Measurements from ENCODE around the gene CHRNA9. TPM values are rescaled to one million over a fixed set of nuclear protein-coding genes. Genes with fewer than 3 reads are reported as not detected.
A peak's percentile ranks its signal among the peaks of the same experiment; 100 is the strongest.

Gene CHRNA9
- total RNA-seq, 1 donor from 2014 or later, result not detected

- H3K36me3 Mint-ChIP-seq (ENCODE audit: unreplicated experiment), result no peaks in the 10 kb centered on the region
- no peaks in the 10 kb centered on the region for H3K27me3 Mint-ChIP-seq (ENCODE audit: unreplicated experiment)
- DNase-seq (ENCODE audit: extremely low spot score, unreplicated experiment), result no peak
- peak overlapping the region; percentile 83 for H3K27ac Mint-ChIP-seq (ENCODE audit: unreplicated experiment)
- H3K4me3 Mint-ChIP-seq (ENCODE audit: unreplicated experiment), result peak overlapping the region; percentile 33
- no peaks in the 10 kb centered on the region for H3K9me3 Mint-ChIP-seq (ENCODE audit: unreplicated experiment)
- TF ChIP-seq CTCF (IDR thresholded peaks at IDR 0.05), result no peak
- peaks cover 31% of the 10 kb centered on the region for H3K4me1 Mint-ChIP-seq (ENCODE audit: unreplicated experiment)
Observed at GRCh38 chr4:40321574-40322275, 13.4 kb upstream of the CHRNA9 start.

GRCh38 chr4:40322811-40323210 is 12.3 kb upstream of the CHRNA9 start:
- no peak overlapping the region for H3K27ac Mint-ChIP-seq (ENCODE audit: unreplicated experiment)
- no peak for DNase-seq (ENCODE audit: extremely low spot score, unreplicated experiment)

GRCh38 chr4:40323866-40324265 is 11.3 kb upstream of the CHRNA9 start:
- Mint-ChIP-seq H3K4me1 (ENCODE audit: unreplicated experiment) (peaks cover 18% of the 10 kb centered on the region), H3K36me3 (ENCODE audit: unreplicated experiment) (no peaks in the 10 kb centered on the region), H3K4me3 (ENCODE audit: unreplicated experiment) (no peak overlapping the region), H3K9me3 (ENCODE audit: unreplicated experiment) (no peaks in the 10 kb centered on the region), H3K27me3 (ENCODE audit: unreplicated experiment) (no peaks in the 10 kb centered on the region), H3K27ac (ENCODE audit: unreplicated experiment) (no peak overlapping the region)
- TF ChIP-seq CTCF (IDR thresholded peaks at IDR 0.05), result no peak
- DNase-seq (ENCODE audit: extremely low spot score, unreplicated experiment), result no peak

More at GRCh38 chr4:40322811-40323210, 12.3 kb upstream of the CHRNA9 start:
- H3K4me3 Mint-ChIP-seq (ENCODE audit: unreplicated experiment), result no peak overlapping the region
- H3K4me1 Mint-ChIP-seq (ENCODE audit: unreplicated experiment), result peaks cover 22% of the 10 kb centered on the region
- H3K27me3 Mint-ChIP-seq (ENCODE audit: unreplicated experiment), result no peaks in the 10 kb centered on the region
- H3K9me3 Mint-ChIP-seq (ENCODE audit: unreplicated experiment), result no peaks in the 10 kb centered on the region
- H3K36me3 Mint-ChIP-seq (ENCODE audit: unreplicated experiment), result no peaks in the 10 kb centered on the region
- no peak for TF ChIP-seq CTCF (IDR thresholded peaks at IDR 0.05)

DNA sequence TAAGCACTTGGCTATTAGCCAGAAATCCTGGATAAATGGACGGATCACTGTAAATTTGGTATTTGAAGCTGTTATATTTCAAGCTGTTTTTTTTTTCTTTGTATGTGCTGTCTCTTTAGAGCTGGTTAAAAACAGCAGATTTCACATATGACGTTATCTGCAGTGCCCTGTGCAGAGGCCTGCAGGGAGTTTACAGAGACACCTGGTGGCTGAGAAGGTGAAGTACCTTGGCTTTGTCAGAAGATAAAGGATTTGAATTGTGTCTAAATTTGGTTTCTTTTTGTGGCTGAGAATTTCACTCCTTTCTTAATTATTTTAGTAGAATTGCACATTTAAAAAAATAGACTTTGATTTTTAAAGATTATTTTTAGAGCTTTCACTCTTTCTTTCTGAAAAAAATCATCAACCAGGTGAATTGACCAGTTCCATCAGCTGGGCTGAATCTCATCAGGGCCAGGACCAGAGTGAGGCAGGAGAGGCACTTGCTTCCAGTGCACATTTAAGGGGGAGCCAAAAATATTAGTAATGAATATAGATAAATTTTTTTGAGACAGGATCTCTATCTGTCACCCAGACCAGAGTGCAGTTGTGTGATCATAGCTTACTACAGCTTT is 9.6 kb upstream of the CHRNA9 start:
- Mint-ChIP-seq H3K9me3 (ENCODE audit: unreplicated experiment) (no peaks in the 10 kb centered on the region), H3K4me1 (ENCODE audit: unreplicated experiment) (peaks cover 18% of the 10 kb centered on the region), H3K27ac (ENCODE audit: unreplicated experiment) (no peak overlapping the region), H3K4me3 (ENCODE audit: unreplicated experiment) (no peak overlapping the region), H3K27me3 (ENCODE audit: unreplicated experiment) (no peaks in the 10 kb centered on the region), H3K36me3 (ENCODE audit: unreplicated experiment) (no peaks in the 10 kb centered on the region)
- peak; percentile 83 for TF ChIP-seq CTCF (IDR thresholded peaks at IDR 0.05)
- DNase-seq (ENCODE audit: extremely low spot score, unreplicated experiment), result no peak

DNA sequence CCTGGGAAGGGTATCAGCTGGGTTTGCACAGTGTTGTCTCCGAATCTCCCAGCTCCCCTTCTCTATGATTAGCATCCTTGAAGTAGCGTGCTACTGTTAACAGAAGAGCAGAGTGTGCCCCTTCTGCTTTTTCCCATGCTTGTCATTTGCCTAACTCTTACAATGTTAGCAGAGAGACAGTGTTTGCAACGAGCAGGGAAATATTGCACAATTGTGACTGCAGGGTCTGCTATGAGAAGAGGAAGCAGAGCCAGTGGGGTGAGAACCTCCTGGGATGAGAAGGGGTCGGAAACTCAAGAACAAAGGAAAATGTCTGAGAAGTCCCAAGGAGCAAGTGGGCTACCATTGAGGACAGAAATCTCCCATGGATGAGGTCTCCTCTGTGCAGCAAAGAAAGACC is 7.8 kb upstream of the CHRNA9 start:
- no peaks in the 10 kb centered on the region for H3K36me3 Mint-ChIP-seq (ENCODE audit: unreplicated experiment)
- no peak for TF ChIP-seq CTCF (IDR thresholded peaks at IDR 0.05)
- no peak overlapping the region for H3K4me3 Mint-ChIP-seq (ENCODE audit: unreplicated experiment)
- H3K9me3 Mint-ChIP-seq (ENCODE audit: unreplicated experiment), result no peaks in the 10 kb centered on the region
- H3K27me3 Mint-ChIP-seq (ENCODE audit: unreplicated experiment), result no peaks in the 10 kb centered on the region
- DNase-seq (ENCODE audit: extremely low spot score, unreplicated experiment), result no peak
- H3K4me1 Mint-ChIP-seq (ENCODE audit: unreplicated experiment), result peaks cover 5% of the 10 kb centered on the region
- H3K27ac Mint-ChIP-seq (ENCODE audit: unreplicated experiment), result no peak overlapping the region

Measured in osteocyte (in vitro differentiated cells).